ENCODE data around the gene GALR2.
"Not testable (repeated sequence)": the region's sequence is repeated elsewhere in the genome, so short reads cannot be mapped to it uniquely, and the experiment has no call there.

Gene GALR2

DNA sequence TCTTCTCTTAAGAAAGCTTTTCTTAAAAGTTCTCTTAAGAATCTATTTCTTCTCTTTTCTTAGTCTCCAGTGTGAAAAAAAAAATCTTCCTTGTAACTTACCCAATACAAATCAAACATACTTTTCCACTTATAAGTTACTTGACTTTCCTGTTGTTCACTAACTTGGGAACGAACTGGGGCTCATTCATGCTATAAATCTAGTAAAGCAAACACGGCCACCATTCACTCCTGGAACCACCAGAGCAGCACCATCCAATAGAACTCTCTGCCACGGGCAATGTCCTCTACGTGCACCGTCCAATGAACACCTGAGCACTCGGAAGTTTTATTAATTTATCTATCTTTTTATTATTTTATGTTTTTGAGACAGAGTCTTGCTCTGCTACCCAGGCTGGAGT is 23.0 kb upstream of the GALR2 start:
- TF ChIP-seq, protein P1, sequence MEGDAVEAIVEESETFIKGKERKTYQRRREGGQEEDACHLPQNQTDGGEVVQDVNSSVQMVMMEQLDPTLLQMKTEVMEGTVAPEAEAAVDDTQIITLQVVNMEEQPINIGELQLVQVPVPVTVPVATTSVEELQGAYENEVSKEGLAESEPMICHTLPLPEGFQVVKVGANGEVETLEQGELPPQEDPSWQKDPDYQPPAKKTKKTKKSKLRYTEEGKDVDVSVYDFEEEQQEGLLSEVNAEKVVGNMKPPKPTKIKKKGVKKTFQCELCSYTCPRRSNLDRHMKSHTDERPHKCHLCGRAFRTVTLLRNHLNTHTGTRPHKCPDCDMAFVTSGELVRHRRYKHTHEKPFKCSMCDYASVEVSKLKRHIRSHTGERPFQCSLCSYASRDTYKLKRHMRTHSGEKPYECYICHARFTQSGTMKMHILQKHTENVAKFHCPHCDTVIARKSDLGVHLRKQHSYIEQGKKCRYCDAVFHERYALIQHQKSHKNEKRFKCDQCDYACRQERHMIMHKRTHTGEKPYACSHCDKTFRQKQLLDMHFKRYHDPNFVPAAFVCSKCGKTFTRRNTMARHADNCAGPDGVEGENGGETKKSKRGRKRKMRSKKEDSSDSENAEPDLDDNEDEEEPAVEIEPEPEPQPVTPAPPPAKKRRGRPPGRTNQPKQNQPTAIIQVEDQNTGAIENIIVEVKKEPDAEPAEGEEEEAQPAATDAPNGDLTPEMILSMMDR (IDR thresholded peaks at IDR 0.05; ENCODE audit: low read depth, low read length, missing control alignments): no peak
- no peak overlapping the region for H3K4me3 ChIP-seq (ENCODE audit: low read depth, low read length)
- DNase-seq (ENCODE audit: low read depth): no peak

DNA sequence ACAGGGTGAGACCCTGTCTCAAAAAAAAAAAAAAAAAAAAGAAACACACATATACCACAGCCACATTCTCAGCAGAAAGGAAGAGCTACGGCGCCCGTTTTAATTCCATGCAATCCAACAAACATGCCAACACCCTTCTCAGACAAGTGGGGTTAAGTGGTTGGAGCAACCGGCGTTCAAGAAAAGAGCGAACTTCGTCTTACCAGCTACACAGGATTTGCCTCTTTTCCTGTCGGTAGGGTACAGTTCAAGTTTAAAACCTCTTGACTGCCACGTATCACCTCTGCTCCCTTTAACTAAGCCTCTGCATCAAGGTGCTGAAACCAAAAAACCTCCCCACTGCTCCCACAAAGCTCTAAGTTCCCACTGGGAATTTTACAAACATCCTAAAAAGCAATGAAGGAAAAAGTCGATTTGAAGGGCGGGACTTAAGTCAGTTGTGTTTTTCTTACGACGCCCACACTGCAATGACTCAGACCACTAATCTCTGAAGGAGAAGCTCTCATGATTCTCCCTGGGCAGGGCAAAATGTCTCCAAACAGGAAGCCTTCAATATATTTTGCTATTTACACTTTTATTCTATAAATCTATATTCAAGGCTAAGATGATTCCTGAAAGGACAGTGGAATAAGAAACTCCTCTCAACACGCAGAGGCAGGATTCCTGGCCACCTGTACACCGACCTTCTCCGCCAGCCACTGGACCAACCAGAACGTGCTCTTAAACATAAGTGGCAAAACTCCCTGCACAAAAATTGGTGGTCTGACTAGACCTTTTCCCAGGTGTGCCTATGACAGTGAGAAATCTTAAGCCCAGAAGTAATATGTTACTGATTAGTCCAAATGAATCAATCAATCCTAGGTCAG is 21.1 kb upstream of the GALR2 start:
- TF ChIP-seq, protein P1 (IDR thresholded peaks at IDR 0.05; ENCODE audit: low read depth, low read length, missing control alignments): no peak
- no peak overlapping the region for H3K4me3 ChIP-seq (ENCODE audit: low read depth, low read length)
- no peak for DNase-seq (ENCODE audit: low read depth)

- no peak overlapping the region for H3K4me3 ChIP-seq (ENCODE audit: low read depth, low read length)
- TF ChIP-seq, protein P1 (IDR thresholded peaks at IDR 0.05; ENCODE audit: low read depth, low read length, missing control alignments): no peak
- no peak for DNase-seq (ENCODE audit: low read depth)
Measured at GRCh38 chr17:76054112-76054476, 20.5 kb upstream of the GALR2 start.

- no peak for DNase-seq (ENCODE audit: low read depth)
- TF ChIP-seq, protein P1 (IDR thresholded peaks at IDR 0.05; ENCODE audit: low read depth, low read length, missing control alignments): no peak
- no peak overlapping the region for H3K4me3 ChIP-seq (ENCODE audit: low read depth, low read length)
Measured at GRCh38 chr17:76056882-76057281, 17.7 kb upstream of the GALR2 start.

DNA sequence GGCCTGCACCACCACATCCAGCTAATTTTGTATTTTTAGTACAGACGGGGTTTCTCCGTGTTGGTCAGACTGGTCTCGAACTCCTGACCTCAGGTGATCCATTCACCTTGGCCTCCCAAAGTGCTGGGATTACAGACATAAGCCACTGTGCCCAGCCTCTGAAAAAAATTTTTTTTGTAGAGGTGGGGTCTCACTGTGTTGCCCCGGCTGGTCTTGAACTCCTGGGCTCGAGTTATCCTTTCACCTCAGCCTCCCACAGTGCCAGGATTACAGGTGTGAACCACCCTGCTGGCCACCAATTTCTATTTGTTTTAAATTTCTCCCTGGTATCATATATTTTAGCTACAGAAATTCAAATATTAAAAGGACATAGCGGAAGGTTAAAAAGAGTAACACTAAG is 16.3 kb upstream of the GALR2 start:
- not testable (repeated sequence) for H3K4me3 ChIP-seq (ENCODE audit: low read depth, low read length); DNase-seq (ENCODE audit: low read depth)

- TF ChIP-seq, protein P1 (IDR thresholded peaks at IDR 0.05; ENCODE audit: low read depth, low read length, missing control alignments): no peak
- peak; percentile 71 for DNase-seq (ENCODE audit: low read depth)
- H3K4me3 ChIP-seq (ENCODE audit: low read depth, low read length): no peak overlapping the region
Measured at GRCh38 chr17:76063875-76064546, 10.6 kb upstream of the GALR2 start.

DNA sequence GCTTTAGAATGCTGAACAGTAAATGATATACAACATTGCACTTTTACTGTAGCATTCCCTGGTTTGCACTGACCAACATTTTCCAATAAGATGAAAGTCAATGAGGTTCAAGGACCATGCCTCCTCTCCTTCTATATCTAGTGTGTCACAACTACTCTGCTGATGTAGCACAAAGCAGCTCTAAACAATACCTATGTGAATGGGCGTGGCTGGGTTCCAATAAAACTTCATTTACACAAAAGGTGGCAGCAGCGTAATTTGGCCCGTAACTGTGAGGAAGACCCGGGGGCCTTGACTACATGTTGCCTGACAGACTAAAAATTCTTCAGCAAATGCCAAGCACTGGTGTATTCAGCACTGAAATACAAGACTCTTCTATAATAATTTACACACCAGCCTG is 8.8 kb upstream of the GALR2 start:
- DNase-seq (ENCODE audit: low read depth): no peak
- TF ChIP-seq, protein P1 (IDR thresholded peaks at IDR 0.05; ENCODE audit: low read depth, low read length, missing control alignments): no peak
- H3K4me3 ChIP-seq (ENCODE audit: low read depth, low read length): no peak overlapping the region
